HFF-Myc (cell line): ENCODE data around the gene CTRB1.

Experiments
- DNase-seq: peaks from one replicate; pipeline ENCODE4 v3.0.0-alpha.2; 2011; ENCODE audit warnings: low read depth; ENCODE audit errors: extremely low read depth
- H3K4me3 ChIP-seq: replicated peaks from 2 replicates; pipeline ENCODE4 v1.5.1; 2011; ENCODE audit warnings: low read depth, mild to moderate bottlenecking, control low read depth, low read length
- TF ChIP-seq, protein P1 (sequence below): IDR thresholded peaks from 2 replicates; pipeline ENCODE4 v1.5.1; 2012; ENCODE audit warnings: mild to moderate bottlenecking, low read depth, low read length, control low read depth; ENCODE audit errors: missing control alignments

CTRB1 gene

DNA sequence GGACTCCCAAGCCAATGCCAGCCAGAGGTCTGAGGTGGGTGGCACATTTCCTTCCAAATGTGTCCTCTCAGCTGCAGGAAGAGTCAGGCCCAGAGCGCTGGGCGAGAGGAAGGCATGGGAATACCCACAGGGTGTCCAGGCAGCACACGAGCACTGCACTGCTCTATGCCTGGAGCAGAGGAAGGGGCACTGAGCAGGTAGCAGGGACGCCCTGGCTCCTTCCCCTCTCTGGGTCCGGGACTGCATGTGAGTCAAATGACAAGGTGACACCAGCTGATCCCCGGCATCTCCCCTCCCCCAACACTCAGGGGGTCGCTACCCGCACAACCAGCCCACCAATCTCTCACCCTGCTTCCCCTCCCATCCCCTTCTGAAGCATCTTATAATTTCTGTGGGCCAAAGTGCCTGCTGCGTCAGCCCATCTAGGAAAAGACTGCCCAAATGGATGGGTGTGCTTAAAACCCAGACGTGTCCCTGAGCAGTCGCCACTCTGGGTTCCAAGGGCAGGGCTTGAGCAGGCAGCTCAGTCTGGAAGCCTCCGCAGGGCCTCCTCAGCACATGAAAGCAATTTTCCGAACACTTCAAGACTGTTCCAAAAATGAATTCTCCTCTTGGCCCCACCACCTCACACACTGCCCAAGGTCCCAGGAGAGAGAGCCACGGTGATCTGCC lies 44.6 kb downstream of the CTRB1 start:
- H3K4me3 ChIP-seq = peak overlapping the region; percentile 92
- TF ChIP-seq, protein P1, sequence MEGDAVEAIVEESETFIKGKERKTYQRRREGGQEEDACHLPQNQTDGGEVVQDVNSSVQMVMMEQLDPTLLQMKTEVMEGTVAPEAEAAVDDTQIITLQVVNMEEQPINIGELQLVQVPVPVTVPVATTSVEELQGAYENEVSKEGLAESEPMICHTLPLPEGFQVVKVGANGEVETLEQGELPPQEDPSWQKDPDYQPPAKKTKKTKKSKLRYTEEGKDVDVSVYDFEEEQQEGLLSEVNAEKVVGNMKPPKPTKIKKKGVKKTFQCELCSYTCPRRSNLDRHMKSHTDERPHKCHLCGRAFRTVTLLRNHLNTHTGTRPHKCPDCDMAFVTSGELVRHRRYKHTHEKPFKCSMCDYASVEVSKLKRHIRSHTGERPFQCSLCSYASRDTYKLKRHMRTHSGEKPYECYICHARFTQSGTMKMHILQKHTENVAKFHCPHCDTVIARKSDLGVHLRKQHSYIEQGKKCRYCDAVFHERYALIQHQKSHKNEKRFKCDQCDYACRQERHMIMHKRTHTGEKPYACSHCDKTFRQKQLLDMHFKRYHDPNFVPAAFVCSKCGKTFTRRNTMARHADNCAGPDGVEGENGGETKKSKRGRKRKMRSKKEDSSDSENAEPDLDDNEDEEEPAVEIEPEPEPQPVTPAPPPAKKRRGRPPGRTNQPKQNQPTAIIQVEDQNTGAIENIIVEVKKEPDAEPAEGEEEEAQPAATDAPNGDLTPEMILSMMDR = no peak
- DNase-seq = no peak

DNA sequence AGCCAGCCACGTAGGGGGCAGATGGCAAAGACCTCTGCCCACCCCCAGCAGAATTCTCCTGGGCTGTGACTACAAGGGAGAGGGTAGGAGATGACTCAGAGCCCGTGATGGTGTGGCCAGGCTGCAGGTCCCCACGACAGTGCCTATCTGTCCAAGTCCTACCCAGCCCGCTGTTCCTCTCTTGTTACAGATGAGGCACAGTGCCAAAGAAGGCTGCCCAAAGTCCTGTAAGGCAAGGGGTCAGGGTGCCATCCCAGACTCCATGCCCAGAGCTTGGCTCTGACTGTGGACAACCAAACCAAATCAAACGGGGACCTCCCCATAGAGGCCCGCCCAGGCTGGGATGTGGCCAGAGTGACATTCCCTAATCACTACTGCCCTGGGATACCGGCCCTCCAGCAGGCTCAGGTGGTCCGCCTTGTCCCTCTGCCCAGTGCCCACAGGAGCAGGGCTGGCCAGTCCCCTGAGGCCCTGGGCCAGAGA lies 45.2 kb downstream of the CTRB1 start:
- H3K4me3 ChIP-seq = peak overlapping the region; percentile 92
- TF ChIP-seq, protein P1 = no peak
- no peak for DNase-seq

DNA sequence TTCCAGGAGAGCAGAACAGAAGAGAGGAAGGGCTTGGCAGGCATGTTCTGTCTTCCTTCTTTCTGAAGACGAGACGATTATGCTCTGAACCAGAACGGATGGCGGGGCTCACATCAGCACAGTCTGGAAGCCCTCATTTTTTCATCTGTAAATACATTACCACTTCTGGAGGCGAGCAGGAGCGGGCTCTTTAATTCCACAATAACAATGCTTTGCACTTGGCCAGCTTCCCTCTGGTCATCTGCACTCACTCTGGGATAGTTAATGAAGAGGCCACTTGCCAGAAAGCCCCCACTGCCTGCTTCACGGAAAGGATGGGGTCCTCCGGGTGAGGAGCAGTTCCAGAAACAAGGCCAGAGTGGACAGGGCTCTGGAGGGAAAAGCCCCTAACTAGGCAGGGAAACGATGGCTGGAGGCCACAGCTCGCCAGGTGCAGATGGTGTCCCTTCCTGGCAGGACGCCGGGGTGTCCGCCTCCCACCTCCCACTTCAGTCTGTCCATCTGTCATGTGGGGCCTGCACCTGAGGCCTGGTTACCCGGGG lies 45.7 kb downstream of the CTRB1 start:
- TF ChIP-seq, protein P1 = no peak
- no peak for DNase-seq
- peak overlapping the region; percentile 92 for H3K4me3 ChIP-seq

DNA sequence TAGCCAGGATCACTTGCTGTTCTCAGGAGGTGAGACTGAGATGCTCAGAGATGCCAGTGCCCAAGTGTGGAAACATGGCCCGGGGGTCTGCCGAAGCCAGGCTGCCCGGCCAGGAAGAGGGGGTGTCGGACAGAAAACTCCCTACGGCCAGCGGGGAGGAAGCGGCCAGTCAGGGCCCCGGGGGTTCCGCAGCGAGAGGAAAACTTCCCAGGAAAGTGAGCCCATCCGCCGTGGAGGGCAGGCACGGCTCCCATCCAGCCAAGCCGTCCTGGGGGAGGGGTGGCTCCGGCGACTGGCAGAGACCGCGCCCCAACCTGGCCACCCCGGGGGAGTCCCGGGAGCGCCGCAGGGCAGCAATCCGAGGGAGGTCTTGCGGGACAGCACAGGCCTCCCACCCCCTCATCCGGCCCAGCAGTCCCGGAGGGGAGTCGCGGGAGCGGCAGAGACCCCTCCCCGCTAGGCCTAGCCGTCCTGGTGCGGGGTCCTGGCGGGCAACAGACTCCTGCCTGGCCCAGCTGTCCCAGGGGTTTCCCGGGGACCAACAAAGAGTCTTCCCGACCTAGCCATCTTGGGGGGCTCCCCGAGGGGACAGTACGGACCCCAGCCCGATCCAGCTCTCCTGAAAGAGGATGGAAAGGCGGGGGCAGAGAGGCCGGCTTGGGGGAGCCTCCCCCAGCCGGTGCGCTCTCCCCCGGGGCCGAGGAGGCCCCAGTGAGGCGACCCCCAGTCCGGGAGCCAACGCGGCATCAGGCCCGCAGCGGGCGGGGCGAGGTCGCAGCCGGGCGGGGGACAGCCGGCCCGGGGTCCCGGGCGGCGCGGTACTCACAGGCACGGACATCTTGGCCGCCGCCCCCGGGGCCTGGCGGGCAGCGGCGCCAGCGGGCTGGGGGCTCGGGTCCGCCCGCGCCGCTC lies 46.5 kb downstream of the CTRB1 start:
- H3K4me3 ChIP-seq = peak overlapping the region; percentile 92
- TF ChIP-seq, protein P1 = no peak
- DNase-seq = no peak

DNA sequence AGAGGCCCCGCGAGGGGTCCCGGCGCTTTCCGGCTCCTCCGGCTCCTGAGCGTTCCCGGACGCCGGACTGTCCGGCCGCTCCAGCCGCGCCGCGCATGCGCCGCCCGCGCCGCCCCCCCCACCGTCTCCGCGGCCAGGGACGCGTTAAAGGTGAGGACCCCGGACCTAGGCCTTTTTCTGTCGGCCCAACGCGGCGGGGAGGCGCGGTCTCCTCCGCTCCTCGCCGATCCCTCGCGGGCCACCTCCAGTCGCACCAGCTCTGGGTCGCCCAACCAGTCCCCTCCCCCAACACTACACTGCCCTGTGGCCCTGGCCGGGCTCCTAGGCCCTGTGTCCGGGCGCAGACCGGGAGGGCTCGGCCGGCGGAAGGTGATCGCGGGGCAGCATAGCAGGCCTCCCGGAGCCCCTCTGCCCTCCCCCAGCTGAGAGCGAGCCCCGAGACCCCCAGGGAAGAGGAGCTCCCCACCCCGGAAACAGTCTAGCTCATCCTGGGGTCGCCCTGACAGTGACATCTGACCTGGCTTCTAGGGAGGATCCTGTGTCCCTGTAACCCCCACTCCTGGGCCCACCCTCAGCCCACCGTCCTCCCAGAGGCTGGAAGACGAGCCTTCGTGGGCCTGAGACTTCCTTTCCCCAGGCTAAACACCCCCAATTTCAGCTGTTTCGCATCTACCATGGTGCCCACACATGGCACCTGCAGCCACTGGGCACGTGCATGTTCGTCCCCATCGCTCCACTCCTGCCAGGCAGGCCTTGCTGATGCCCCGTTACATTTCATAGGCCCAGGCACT lies 47.3 kb downstream of the CTRB1 start:
- H3K4me3 ChIP-seq = peak overlapping the region; percentile 92
- DNase-seq = no peak
- TF ChIP-seq, protein P1 = no peak
